Keratinocyte (primary cell): ENCODE data around the gene GPR45. TPM values are rescaled to one million over a fixed set of nuclear protein-coding genes. Genes with fewer than 3 reads are reported as not detected.
A peak's percentile ranks its signal among the peaks of the same experiment; 100 is the strongest.

Experiments
- DNase-seq: peaks from one replicate; pipeline ENCODE4 v3.0.0-alpha.2; 2011; ENCODE audit warnings: low read depth, missing footprints, low spot score
- FAIRE-seq: peaks from 2 replicates; lab custom pipeline; 2011; peaks lifted over from hg19 to GRCh38; lab: Jason Lieb, UNC
- H2AFZ ChIP-seq: 2 replicates; pipeline ENCODE4 v1.6.0; 2012; ENCODE audit warnings: low read length, control low read depth, inconsistent platforms; ENCODE audit not compliant: control insufficient read depth
- H3K27ac ChIP-seq: 2 replicates; pipeline ENCODE4 v1.5.1; 2011; ENCODE audit warnings: low read length; ENCODE audit not compliant: control insufficient read depth, insufficient read depth
- H3K27me3 ChIP-seq: 3 replicates; pipeline ENCODE4 v1.6.0; 2011; ENCODE audit warnings: low read length; ENCODE audit not compliant: control insufficient read depth, insufficient read depth; ENCODE audit errors: extremely low read depth
- H3K36me3 ChIP-seq, 2 experiments: 2 replicates in 1 of 2; 3 replicates in 1 of 2; pipeline ENCODE4 v1.5.1; 2011; ENCODE audit warnings: low read length in 2 of 2, mild to moderate bottlenecking in 1 of 2; ENCODE audit not compliant: control insufficient read depth in 2 of 2, insufficient read depth in 2 of 2; ENCODE audit errors: extremely low read depth in 1 of 2
- H3K4me1 ChIP-seq: 3 replicates; pipeline ENCODE4 v1.5.1; 2011; ENCODE audit warnings: low read length; ENCODE audit not compliant: control insufficient read depth, insufficient read depth; ENCODE audit errors: extremely low read depth
- H3K4me2 ChIP-seq: 3 replicates; pipeline ENCODE4 v1.6.0; 2011; ENCODE audit warnings: low read depth, low read length; ENCODE audit not compliant: control insufficient read depth, insufficient read depth; ENCODE audit errors: extremely low read depth
- H3K4me3 ChIP-seq, 3 experiments: fragments of 200-600 bp in 1 of 3; sonication (generic) in 1 of 3; 2 replicates in 2 of 3; 3 replicates in 1 of 3; pipeline ENCODE4 v1.5.1; 2011 to 2016; ENCODE audit warnings: low read length in 3 of 3, mild to moderate bottlenecking in 3 of 3, control low read depth in 2 of 3, inconsistent platforms in 1 of 3, low read depth in 1 of 3, mixed read lengths in 1 of 3, mixed run types in 1 of 3, moderate library complexity in 1 of 3; ENCODE audit not compliant: control insufficient read depth in 2 of 3, insufficient read depth in 2 of 3; ENCODE audit errors: extremely low read depth in 1 of 3
- H3K79me2 ChIP-seq: 2 replicates; pipeline ENCODE4 v1.6.0; 2012; ENCODE audit warnings: low read length; ENCODE audit not compliant: control insufficient read depth, insufficient read depth
- H3K9ac ChIP-seq: 3 replicates; pipeline ENCODE4 v1.6.0; 2011; ENCODE audit warnings: low read length; ENCODE audit not compliant: control insufficient read depth, insufficient read depth; ENCODE audit errors: extremely low read depth
- H3K9me1 ChIP-seq: 3 replicates; pipeline ENCODE4 v1.6.0; 2011; ENCODE audit warnings: low read length; ENCODE audit not compliant: control insufficient read depth, insufficient read depth; ENCODE audit errors: extremely low read depth
- H3K9me3 ChIP-seq: 2 replicates; pipeline ENCODE4 v1.5.1; 2012; ENCODE audit warnings: low read depth, low read length; ENCODE audit not compliant: control insufficient read depth
- H4K20me1 ChIP-seq: 3 replicates; pipeline ENCODE4 v1.6.0; 2011; ENCODE audit warnings: low read length; ENCODE audit not compliant: control insufficient read depth, insufficient read depth; ENCODE audit errors: extremely low read depth
- EZH2 ChIP-seq: IDR thresholded peaks from one replicate; pipeline ENCODE4 v1.6.1; 2012; ENCODE audit warnings: inconsistent platforms, mild to moderate bottlenecking, low read length, moderate library complexity
- dilution Hi-C: fragments of 300-500 bp; cut with MboI; formaldehyde crosslinking; loops from one replicate; pipeline ENCODE4 v1.7.0; 2020; ENCODE audit warnings: low sequenced_read_pairs; ENCODE audit not compliant: extremely low pct_ligation_motif_present
- polyA plus RNA-seq, 5 experiments: library from polyadenylated mRNA; depleted of rRNA in 3 of 5; stranded (reverse) in 3 of 5; stranded (forward) in 1 of 5; unstranded in 1 of 5; fragments of >200 nt; gene quantifications; 1 replicate in 1 of 5; 2 replicates in 3 of 5; 3 replicates in 1 of 5; pipeline versions ENCODE4 v1.2.1 to v1.2.3, GENCODE V29; 2011 to 2012; ENCODE audit warnings: missing spikeins in 2 of 5, low read depth in 1 of 5, low replicate concordance in 1 of 5
- TF ChIP-seq, protein P1 (sequence below), 3 experiments: IDR thresholded peaks in 1 of 3; conservative IDR thresholded peaks in 1 of 3; optimal IDR thresholded peaks in 1 of 3; 2 replicates in 2 of 3; 3 replicates in 1 of 3; pipeline versions ENCODE3 to v1.5.1; 2011; ENCODE audit warnings: low read length in 3 of 3, mild to moderate bottlenecking in 3 of 3, moderate library complexity in 2 of 3, control low read depth in 1 of 3, inconsistent platforms in 1 of 3; ENCODE audit not compliant: insufficient read depth in 2 of 3; ENCODE audit errors: extremely low read depth in 1 of 3

Gene GPR45
- polyA plus RNA-seq, 1 donor (not counting 4 experiments of a cell fraction or from before 2014, with no cell fraction given), result not detected

DNA sequence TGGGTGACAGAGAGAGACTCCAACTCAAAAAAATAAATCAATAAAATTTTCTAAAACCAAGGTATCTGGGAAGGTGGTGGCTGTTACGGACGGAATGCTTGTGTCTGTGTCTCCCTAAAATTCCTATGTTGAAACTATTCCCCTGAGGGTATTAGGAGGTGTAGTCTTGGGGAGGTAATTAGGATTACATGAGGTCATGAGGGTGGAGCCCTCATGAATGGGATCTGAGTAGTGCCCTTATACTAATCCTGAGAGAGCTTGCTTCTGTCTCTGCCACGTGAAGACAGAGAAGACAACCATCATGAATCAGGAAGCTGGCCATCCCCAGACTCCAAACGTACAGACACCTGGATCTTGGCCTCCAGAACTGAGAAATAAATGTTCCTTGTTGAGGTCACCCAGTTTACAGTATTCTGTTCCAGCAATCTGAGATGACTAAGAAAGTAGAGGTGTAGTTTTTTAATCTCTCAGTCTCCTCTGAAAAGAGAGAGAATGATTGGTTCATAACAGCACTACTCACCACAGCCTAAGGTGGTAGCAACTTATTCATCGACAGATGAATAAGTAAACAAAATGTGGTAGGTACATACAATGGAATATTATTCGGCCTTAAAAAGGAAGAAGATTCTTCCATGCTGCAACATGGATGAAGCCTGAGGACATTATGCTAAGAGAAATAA is 49.6 kb downstream of the GPR45 start:
- peaks cover 4 to 6% of the 10 kb centered on the region in 2 experiments for H3K36me3 ChIP-seq
- no peak overlapping the region for H3K4me3 ChIP-seq
- no peaks in the 10 kb centered on the region for H3K9me3 ChIP-seq
- H3K27ac ChIP-seq, result peak overlapping the region; percentile 68
- peak overlapping the region; percentile 30 for H2AFZ ChIP-seq
- TF ChIP-seq, protein P1, sequence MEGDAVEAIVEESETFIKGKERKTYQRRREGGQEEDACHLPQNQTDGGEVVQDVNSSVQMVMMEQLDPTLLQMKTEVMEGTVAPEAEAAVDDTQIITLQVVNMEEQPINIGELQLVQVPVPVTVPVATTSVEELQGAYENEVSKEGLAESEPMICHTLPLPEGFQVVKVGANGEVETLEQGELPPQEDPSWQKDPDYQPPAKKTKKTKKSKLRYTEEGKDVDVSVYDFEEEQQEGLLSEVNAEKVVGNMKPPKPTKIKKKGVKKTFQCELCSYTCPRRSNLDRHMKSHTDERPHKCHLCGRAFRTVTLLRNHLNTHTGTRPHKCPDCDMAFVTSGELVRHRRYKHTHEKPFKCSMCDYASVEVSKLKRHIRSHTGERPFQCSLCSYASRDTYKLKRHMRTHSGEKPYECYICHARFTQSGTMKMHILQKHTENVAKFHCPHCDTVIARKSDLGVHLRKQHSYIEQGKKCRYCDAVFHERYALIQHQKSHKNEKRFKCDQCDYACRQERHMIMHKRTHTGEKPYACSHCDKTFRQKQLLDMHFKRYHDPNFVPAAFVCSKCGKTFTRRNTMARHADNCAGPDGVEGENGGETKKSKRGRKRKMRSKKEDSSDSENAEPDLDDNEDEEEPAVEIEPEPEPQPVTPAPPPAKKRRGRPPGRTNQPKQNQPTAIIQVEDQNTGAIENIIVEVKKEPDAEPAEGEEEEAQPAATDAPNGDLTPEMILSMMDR (optimal IDR thresholded peaks at IDR 0.05 in 1 of 3, IDR thresholded peaks at IDR 0.05 in 1 of 3, conservative IDR thresholded peaks at IDR 0.05 in 1 of 3; ENCODE audit: extremely low read depth in 1 of 3, insufficient read depth in 2 of 3, low read length in 3 of 3), result no peak
- no peak for TF ChIP-seq EZH2
- H3K4me1 ChIP-seq, result peaks cover 19% of the 10 kb centered on the region
- no peaks in the 10 kb centered on the region for H3K9me1 ChIP-seq
- peak; percentile 73 for DNase-seq
- H3K4me2 ChIP-seq, result peak overlapping the region; percentile 3
- no peaks in the 10 kb centered on the region for H3K27me3 ChIP-seq
- FAIRE-seq, result peak; percentile 80
- dilution Hi-C loops, result no loop called here
- no peaks in the 10 kb centered on the region for H3K79me2 ChIP-seq
- H4K20me1 ChIP-seq, result no peaks in the 10 kb centered on the region
- no peak overlapping the region for H3K9ac ChIP-seq

DNA sequence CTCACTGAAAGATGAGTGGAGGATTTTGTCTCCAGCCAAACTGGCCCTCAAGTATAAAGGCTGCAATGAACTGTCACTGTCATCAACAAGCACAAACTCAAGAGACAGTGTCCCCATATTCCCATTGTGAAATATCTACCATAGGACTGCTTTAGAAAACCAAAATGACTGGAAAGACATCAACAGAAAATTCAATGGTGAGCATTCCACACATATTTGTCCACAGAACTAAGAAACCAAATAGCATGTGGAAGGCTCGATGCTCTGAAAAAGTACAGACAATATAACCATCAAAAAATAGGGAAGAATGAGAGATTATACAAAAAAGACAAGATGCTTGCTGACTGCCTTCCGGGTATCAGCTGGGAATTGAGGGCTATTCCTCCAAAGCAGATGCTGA is 50.4 kb downstream of the GPR45 start:
- Histone ChIP-seq H3K79me2 (no peaks in the 10 kb centered on the region), H3K27me3 (no peaks in the 10 kb centered on the region), H4K20me1 (no peaks in the 10 kb centered on the region), H3K27ac (peak overlapping the region; percentile 68), H3K9me3 (no peaks in the 10 kb centered on the region), H3K36me3 (peaks cover 4 to 6% of the 10 kb centered on the region in 2 experiments), H3K4me2 (no peak overlapping the region), H2AFZ (no peak overlapping the region), H3K4me3 (no peak overlapping the region), H3K9ac (no peak overlapping the region), H3K4me1 (peaks cover 19% of the 10 kb centered on the region), H3K9me1 (no peaks in the 10 kb centered on the region)
- FAIRE-seq, result no peak
- TF ChIP-seq EZH2, result no peak
- TF ChIP-seq, protein P1 (optimal IDR thresholded peaks at IDR 0.05 in 1 of 3, IDR thresholded peaks at IDR 0.05 in 1 of 3, conservative IDR thresholded peaks at IDR 0.05 in 1 of 3; ENCODE audit: extremely low read depth in 1 of 3, insufficient read depth in 2 of 3, low read length in 3 of 3), result no peak
- no peak for DNase-seq
- dilution Hi-C loops, result no loop called here

Other genes with a start within 250 kb of the GPR45 start
- gene MRPS9, start 203.7 kb upstream of the GPR45 start, polyA plus RNA-seq, result 20.6 to 34.5 TPM (median 33.3 TPM) in 3 replicates
- 7.2 to 9.3 TPM (median 9.0 TPM) in 3 replicates for gene TGFBRAP1, start 88.0 kb downstream of the GPR45 start, polyA plus RNA-seq
- 13.1 to 19.4 TPM (median 14.5 TPM) in 3 replicates for gene C2orf49, start 95.8 kb downstream of the GPR45 start, polyA plus RNA-seq
- gene FHL2, start 157.3 kb downstream of the GPR45 start, polyA plus RNA-seq, result 132 to 175 TPM (median 144 TPM) in 3 replicates